Astrocyte of the spinal cord (primary cell): Measurements from ENCODE around the gene WLS.

Experiments used
- DNase-seq: peaks from one replicate; pipeline ENCODE4 v3.0.0; 2011; ENCODE audit warnings: low read depth, low spot score
- H3K4me3 ChIP-seq: 2 replicates; pipeline ENCODE4 v1.5.1; 2011; ENCODE audit warnings: low read depth, mild to moderate bottlenecking, low read length, moderate library complexity
- in situ Hi-C: cut with HindIII; loops from 2 replicates; pipeline ENCODE4 v1.10.0; 2017; ENCODE audit warnings: low sequenced_read_pairs
- TF ChIP-seq, protein P1 (sequence below): IDR thresholded peaks from 2 replicates; pipeline ENCODE4 v1.5.1; 2012; ENCODE audit warnings: low read depth, mild to moderate bottlenecking, low read length, inconsistent platforms

Gene WLS

GRCh38 chr1:68143633-68144032, 88.7 kb downstream of the WLS start:
- TF ChIP-seq, protein P1, sequence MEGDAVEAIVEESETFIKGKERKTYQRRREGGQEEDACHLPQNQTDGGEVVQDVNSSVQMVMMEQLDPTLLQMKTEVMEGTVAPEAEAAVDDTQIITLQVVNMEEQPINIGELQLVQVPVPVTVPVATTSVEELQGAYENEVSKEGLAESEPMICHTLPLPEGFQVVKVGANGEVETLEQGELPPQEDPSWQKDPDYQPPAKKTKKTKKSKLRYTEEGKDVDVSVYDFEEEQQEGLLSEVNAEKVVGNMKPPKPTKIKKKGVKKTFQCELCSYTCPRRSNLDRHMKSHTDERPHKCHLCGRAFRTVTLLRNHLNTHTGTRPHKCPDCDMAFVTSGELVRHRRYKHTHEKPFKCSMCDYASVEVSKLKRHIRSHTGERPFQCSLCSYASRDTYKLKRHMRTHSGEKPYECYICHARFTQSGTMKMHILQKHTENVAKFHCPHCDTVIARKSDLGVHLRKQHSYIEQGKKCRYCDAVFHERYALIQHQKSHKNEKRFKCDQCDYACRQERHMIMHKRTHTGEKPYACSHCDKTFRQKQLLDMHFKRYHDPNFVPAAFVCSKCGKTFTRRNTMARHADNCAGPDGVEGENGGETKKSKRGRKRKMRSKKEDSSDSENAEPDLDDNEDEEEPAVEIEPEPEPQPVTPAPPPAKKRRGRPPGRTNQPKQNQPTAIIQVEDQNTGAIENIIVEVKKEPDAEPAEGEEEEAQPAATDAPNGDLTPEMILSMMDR, result no peak
- H3K4me3 ChIP-seq, result no peak overlapping the region
- no peak for DNase-seq
- in situ Hi-C loops, result no loop called here

- TF ChIP-seq, protein P1, result no peak
- in situ Hi-C loops, result no loop called here
- DNase-seq, result no peak
- H3K4me3 ChIP-seq, result no peak overlapping the region
Observed at GRCh38 chr1:68142461-68142860, 89.9 kb downstream of the WLS start.

GRCh38 chr1:68142036-68142435, 90.3 kb downstream of the WLS start:
- no peak overlapping the region for H3K4me3 ChIP-seq
- DNase-seq, result no peak
- TF ChIP-seq, protein P1, result no peak
- in situ Hi-C loops, result no loop called here

- in situ Hi-C loops, result no loop called here
- TF ChIP-seq, protein P1, result no peak
- DNase-seq, result peak; percentile 68
Observed at GRCh38 chr1:68141071-68142021, 91.0 kb downstream of the WLS start.

DNA sequence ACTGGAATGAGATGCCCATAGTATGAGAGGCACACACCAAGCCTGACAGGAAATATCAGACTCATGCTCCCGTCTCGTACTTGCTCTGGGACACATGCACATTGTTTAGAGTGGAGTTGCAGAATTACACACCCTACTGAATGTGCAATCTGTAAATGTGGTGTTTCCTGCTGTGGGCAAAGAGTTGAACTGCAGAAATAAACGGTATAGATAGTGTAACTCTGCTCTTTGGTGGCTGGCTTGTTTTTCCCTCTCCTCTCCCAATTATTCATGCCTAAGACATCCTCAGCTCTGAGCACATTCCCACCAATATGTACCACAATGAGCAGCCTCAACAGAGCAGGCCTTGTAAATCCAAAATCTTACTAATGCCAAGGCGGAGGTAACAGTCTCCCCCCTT, 91.8 kb downstream of the WLS start:
- peak; percentile 46 for DNase-seq
- H3K4me3 ChIP-seq, result no peak overlapping the region
- TF ChIP-seq, protein P1, result no peak
- in situ Hi-C loops, result no loop called here

More at GRCh38 chr1:68141071-68142021, 91.0 kb downstream of the WLS start:
- H3K4me3 ChIP-seq, result no peak overlapping the region

- peak; percentile 15 for DNase-seq
- TF ChIP-seq, protein P1, result no peak
- in situ Hi-C loops, result no loop called here
- no peak overlapping the region for H3K4me3 ChIP-seq
Observed at GRCh38 chr1:68136187-68136586, 96.1 kb downstream of the WLS start.
